Limb (tissue), 2 donors: ENCODE results near the gene METRNL.
"Not testable (repeated sequence)": the region's sequence is repeated elsewhere in the genome, so short reads cannot be mapped to it uniquely, and the experiment has no call there.

ENCODE experiments used
- DNase-seq, 2 donors: peaks; one replicate each; pipeline ENCODE4 v3.0.0-alpha.2; 2016; ENCODE audit errors: extremely low spot score in 2 of 2

The METRNL gene

GRCh38 chr17:83079352-83079747 is at the start of gene METRNL:
Gene METRNL (plus strand): TSS chr17:83079609. CDS start chr17:83079816, 207 bp downstream.
- peak; percentile 69 to 89 for DNase-seq

- DNase-seq, result no peak
Observed at GRCh38 chr17:83030432-83030831, 49.0 kb upstream of the METRNL start.

DNA sequence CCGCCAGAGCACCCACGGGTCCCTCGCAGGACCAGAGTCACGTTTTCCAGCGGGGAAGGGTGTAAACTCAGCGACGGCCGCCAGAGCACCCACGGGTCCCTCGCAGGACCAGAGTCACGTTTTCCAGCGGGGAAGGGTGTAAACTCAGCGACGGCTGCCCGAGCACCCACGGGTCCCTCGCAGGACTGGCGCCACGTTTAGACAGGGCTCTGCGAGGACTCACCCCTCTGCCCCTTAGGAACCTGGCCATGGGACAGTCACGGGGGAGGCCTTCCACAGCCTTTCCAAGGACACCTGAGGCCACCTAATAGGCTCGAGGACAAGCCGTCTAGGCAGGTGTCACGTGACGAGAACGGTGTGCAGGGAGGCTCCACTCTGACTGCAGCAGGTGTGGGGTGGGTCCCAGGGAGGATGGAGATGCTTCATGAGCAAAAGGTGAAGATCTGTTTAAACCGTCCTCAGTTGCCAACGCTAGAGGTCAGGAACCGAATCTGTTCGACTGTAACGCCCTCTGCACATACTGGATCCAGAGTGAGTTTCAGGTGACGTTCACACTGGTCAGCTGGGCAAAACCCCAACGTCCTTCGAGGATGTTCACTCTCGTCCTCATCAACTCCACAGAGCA is 48.0 kb upstream of the METRNL start:
- DNase-seq, result no peak

GRCh38 chr17:83031946-83032451 is 47.4 kb upstream of the METRNL start:
- DNase-seq, result not testable (repeated sequence)

DNA sequence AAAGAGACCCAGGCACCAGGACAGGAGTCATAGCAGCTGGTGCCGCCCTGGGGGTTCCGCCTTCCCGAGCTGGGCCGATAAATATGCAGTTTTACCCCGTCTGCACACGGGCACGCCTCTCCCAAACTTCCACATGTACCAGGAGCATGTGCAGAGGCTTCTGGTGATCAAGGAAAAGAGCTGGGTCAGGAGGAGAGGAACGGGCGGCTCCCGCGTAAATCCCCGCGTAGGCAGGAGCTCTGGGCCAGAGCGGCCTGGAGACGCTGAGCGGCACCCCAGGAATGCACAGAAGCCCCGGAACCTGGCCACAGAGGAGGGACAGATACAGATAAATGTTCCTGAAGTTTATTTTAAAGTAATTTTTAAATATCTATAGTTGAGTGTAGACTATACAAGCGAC is 46.6 kb upstream of the METRNL start:
- no peak for DNase-seq

DNA sequence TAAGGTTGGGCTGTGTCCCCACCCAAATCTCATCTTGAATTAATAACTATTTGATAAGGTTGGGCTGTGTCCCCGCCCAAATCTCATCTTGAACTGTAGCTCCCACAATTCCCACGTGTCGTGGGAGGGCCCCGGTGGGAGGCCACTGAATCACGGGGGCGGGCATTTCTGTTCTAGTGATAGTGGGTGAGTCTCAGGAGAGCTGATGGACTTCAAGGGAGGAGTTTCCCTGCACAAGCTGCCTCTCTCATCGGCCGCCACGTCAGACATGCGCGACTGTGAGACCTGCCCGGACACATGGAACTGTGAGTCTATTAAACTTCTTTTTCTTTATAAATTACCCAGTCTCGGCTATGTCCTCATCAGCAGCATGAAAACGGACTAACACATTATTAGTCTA is 44.9 kb upstream of the METRNL start:
- no peak for DNase-seq

GRCh38 chr17:83035722-83036121 is 43.7 kb upstream of the METRNL start:
- DNase-seq, result no peak

- DNase-seq, result no peak
Observed at GRCh38 chr17:83036193-83036592, 43.2 kb upstream of the METRNL start.

DNA sequence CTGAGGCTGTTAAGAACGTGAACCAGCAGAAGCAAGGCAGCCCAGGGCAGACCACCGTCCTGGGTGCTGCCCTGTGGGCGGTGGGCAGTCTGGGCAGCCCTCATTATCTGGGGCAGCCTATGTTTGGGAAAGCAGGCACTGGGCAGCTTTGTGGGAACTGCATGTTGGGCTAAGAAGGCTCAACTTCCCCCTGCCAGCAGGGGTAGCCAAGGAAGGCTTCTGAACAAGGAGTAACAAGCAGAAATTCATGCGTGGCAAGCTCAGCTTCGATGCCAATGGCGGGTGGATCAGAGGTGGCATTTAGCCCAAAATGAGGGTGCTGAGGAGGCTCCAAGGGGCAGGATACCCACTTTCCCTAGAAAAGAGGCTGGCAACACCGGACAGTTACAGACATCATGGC is 42.7 kb upstream of the METRNL start:
- no peak for DNase-seq

DNA sequence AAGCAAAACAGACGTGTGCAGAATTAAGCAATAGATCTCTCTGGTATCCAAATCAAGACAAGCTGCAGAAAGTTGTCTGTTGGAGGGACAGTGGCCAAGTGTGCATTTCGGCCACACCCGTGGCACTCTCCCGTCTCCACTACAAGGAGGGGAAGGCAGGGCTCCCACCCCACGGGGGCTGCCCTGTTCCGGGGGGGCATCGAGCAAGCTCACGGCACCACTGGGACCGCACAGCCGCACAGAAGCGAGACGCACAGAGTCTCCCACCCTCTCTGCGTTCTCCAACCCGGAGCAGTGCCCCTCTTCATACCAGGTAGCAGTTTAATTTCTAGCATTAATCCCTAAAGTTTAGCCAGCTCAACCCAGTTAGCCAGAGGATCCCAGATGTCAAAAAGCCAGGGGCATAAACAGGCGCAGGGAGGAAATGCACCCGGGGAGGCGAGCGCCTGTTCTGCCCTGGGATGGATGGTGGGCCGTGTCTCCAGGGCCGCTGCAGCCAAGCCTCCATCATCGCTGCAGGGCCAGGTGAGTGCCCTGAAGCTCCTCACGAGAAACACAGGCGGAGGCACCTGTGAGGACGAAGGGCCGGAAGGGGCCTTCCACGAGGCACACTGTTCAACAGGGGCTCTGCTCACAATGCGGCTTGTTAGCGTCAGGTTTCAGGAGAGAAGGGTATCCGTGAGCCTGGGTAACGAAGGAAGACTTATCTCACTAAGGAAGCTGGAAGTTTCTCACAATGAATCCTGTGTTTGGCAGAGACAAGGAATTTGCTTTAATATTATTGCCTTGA is 42.1 kb upstream of the METRNL start:
- no peak for DNase-seq

DNA sequence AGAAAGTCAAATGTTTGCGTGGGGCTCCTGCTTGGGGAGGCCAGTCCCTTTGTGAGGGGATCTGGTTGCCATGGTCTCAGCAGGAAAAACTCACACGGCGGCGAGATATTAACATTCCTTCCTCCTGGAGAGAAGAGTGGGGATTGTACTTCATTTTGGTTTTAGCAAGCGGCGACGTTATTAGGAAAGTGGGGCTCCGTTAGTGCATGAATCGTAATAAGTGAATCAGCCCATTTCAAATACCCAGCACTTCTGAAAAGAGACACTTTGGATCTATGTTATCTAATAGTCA is 41.6 kb upstream of the METRNL start:
- no peak for DNase-seq

GRCh38 chr17:83038983-83039382 is 40.4 kb upstream of the METRNL start:
- DNase-seq, result not testable (repeated sequence)

DNA sequence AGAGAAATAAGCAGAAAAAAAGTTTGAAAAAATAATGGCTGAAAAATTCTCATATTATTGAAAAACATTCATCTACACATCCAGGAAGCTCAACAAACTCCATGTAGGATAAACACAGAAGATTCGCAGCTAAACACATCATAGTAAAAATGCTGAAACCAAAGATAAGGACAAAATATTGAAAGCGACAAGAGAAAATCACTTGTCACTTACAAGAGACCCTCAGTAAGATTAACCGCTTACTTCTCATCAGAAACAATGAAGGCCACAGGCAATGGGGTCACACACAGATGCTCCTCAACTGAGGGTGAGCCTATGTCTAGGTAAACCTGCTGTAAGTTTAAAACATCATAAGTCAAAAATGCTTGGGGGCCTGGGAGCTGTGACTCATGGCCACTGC is 38.1 kb upstream of the METRNL start:
- DNase-seq, result no peak

DNA sequence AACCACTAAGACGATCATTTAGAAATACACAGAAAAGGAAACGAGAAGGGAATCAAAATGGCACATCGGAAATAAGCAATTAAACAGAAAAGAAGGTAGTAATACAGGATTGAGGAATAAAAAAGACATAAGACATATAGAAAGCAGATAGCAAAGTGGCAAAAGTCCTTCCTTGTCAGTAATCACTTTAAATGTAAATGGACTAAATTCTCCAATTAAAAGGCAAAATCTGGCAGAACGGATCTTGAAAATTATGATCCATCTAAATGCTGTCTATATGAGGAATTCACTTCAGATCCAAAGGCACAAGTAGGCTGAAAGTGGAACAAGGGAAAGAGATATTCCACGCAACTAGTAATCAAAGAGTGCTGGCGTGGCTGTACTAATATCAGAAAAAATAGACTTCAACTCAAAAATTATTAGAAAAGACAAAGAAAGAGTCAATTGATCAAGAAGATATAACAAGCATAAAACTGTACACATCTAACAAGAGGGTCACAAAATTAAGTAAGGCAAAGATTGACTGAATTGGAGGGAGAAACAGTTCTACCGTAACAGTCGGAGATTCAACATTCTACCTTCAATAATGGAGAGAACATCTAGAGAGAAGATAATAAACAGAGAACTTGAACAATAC is 36.8 kb upstream of the METRNL start:
- DNase-seq, result no peak

GRCh38 chr17:83044479-83044878 is 34.9 kb upstream of the METRNL start:
- not testable (repeated sequence) for DNase-seq

DNA sequence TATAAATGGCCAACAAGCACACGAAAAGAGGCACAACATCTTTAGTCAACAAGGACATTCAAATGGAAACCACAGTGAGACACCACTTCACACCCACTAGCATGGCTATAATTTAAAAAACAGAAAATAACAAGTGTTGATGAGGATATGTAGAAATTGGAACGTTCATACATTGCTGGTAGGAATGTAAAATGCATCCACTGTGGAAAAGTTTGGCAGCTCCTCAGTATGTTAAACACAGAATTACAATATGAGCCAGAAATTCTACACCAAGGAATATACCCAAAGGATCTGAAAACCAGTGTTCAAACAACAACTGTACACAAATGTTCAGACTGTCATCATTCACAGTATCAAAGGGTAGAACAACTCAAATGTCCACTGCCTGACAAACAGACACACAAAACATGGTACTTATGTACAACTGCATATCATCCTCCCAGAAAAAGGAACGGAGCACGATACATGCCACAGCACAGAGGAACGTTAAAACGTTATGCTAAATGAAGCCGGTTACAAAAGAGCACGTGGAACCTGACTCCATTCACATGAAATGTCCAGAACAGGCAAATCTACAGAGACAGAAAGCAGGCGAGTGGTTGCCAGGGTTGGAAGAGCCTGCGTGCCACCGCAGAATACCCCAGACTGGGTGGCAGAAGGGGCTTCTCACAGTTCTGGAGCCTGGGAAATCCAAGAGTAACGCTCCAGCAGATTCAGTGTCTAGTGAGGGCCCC is 32.8 kb upstream of the METRNL start:
- no peak for DNase-seq

DNA sequence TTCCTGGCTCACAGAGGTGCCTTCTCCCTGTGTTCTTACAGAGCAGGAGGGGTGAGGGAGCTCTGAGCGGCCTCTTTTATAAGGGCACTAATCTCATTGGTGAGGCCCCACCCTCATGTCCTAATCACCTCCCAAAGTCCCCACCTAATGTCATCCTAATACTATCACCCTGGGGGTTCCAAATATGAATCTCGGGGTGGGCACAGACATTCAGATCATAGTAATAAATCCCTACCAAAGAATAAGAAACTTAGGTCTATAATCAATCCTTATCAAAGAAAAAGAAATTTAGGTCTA is 32.3 kb upstream of the METRNL start:
- no peak for DNase-seq

- not testable (repeated sequence) for DNase-seq
Observed at GRCh38 chr17:83047818-83048475, 31.5 kb upstream of the METRNL start.

DNA sequence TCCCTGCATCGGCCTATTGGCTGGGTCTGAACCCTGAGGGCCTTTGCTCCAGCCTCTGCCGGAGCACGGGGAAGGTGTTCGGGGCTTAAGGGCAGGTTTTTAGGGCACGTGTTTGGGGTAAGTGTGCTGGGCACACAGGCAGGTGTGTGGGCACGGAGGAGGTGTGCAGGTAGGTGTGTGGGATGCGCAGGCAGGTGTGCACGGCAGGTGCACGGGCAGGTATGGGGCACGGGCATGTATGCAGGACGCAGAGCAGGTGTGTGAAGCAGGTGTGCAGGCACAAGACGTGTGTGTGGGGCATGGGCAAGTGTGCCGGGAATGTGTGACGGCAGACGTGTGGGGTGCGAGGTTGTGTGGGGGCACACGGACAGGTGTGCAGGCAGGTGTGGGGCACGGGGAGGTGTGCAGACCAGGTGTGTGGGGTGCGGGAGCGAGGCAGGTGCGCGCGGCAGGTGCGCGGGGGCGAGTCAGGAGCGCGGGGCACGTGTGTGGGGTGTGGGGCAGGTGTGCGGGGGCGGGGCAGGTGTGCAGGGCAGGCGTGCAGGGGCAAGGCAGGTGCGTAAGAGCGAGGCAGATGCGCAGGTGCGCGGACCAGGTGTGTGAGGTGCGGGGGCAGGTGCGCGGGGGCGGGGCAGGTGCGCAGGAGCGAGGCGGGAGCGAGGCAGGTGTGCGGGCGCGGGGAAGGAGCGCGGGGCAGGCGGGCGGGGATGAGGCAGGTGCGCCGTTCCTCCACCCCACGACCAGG is 28.6 kb upstream of the METRNL start:
- no peak for DNase-seq

GRCh38 chr17:83051396-83052240 is 27.8 kb upstream of the METRNL start:
- peak; percentile 98 for DNase-seq
